ENCODE results near the gene PIGL. TPM values are rescaled to one million over a fixed set of nuclear protein-coding genes. Genes with fewer than 3 reads are reported as not detected.
"Not testable (repeated sequence)": the region's sequence is repeated elsewhere in the genome, so short reads cannot be mapped to it uniquely, and the experiment has no call there.

Gene PIGL
- total and polyA plus RNA-seq, 2 of the 4 experiments (the other 2 are of a cell fraction) = 17.9 to 29.5 TPM

DNA sequence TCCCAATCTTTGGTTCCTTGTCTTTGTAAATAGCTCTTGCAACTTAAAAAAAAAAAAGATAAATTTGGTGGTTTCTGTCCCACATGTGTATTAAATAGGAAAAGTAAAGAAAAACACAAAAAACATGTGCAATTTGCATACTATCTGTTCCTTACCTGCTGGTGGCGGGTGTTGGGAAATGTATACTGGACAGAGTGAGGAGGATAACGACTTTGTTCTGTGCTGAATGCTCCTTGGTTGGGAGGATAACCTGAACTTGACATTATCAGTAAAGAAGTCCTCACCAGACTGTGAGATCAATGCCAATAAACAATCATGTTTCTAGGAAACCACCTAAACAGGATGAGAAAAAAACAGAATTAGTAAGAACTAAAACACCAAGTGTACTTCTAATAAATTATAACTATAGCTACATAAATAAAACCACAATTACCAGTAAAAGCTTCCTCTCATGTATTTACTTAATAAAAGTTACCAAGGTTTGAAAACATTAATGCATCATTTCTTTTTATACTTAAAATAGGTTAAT lies 22.6 kb upstream of the PIGL start:
- Histone ChIP-seq H4K20me1 (ENCODE audit: insufficient read depth, low read length) (peaks cover 25% of the 10 kb centered on the region), H3K79me1 (ENCODE audit: low read depth in 1 of 2, low read length in 2 of 2) (peaks cover 19 to 54% of the 10 kb centered on the region in 2 experiments), H3K36me3 (ENCODE audit: control insufficient read depth, insufficient read depth, low read length) (peaks cover 16% of the 10 kb centered on the region)
- H4K8ac ChIP-seq (ENCODE audit: low read depth in 2 of 2, low read length in 2 of 2); H3K4ac ChIP-seq (ENCODE audit: low read depth, low read length); H2BK120ac ChIP-seq (ENCODE audit: low read depth, low read length); POLR2A ChIA-PET (ENCODE audit: unreplicated experiment); H3K56ac ChIP-seq (ENCODE audit: extremely low read depth, insufficient read depth, low read length); H2AK5ac ChIP-seq (ENCODE audit: low read depth, low read length); ATAC-seq (ENCODE audit: low read depth); H3K14ac ChIP-seq (replicated peaks; ENCODE audit: low read depth, low read length); H2BK15ac ChIP-seq (ENCODE audit: low read depth, low read length); H3K27ac ChIP-seq (ENCODE audit: insufficient read depth, low read length); H3K9ac ChIP-seq (ENCODE audit: low read depth, low read length); H3K4me2 ChIP-seq (ENCODE audit: low read depth, low read length); H3K23ac ChIP-seq (ENCODE audit: low read depth, low read length); in situ Hi-C loops (cut with MboI; ENCODE audit: low sequenced_read_pairs); CTCF ChIA-PET; dilution Hi-C loops (cut with HindIII; ENCODE audit: low sequenced_read_pairs, unreplicated experiment); H3K9me1 ChIP-seq (ENCODE audit: insufficient read depth, low read length); H4K91ac ChIP-seq (ENCODE audit: insufficient read depth, low read depth, low read length); H4K5ac ChIP-seq (ENCODE audit: low read depth, low read length); H2BK20ac ChIP-seq (ENCODE audit: low read depth, low read length); H3K4me3 ChIP-seq (ENCODE audit: insufficient read depth, low read depth, low read length); H2BK5ac ChIP-seq (ENCODE audit: low read depth, low read length, poor library complexity, severe bottlenecking); H3K18ac ChIP-seq (ENCODE audit: low read depth, low read length); H2AK9ac ChIP-seq (replicated peaks; ENCODE audit: low read depth, low read length, poor library complexity); H3K9me3 ChIP-seq (ENCODE audit: control insufficient read depth, insufficient read depth, low read length); H3K27me3 ChIP-seq (ENCODE audit: control insufficient read depth, insufficient read depth, low read length); DNase-seq; H3K4me1 ChIP-seq (ENCODE audit: control insufficient read depth, insufficient read depth, low read length); BruUV-seq (replicated peaks); intact Hi-C loops (cut with micrococcal nuclease); H2AFZ ChIP-seq (replicated peaks; ENCODE audit: low read length, poor library complexity): not testable (repeated sequence)
- no CpG with 5 or more reads among the region's 2 CpGs for WGBS, 2 experiments (ENCODE audit: extremely low coverage in 2 of 2, insufficient read length in 1 of 2)
